GM12891 (cell line): ENCODE measurements around the gene ZNF532.

Experiments
- POLR2A ChIP-seq: IDR thresholded peaks from 2 replicates; pipeline ENCODE4 v1.6.1; 2011; ENCODE audit warnings: low read depth, low read length, control low read depth
- SPI1 ChIP-seq: IDR thresholded peaks from 2 replicates; pipeline ENCODE4 v1.6.1; 2011; ENCODE audit warnings: low read depth, low read length, control low read depth
- TAF1 ChIP-seq: IDR thresholded peaks from 2 replicates; pipeline ENCODE4 v1.6.1; 2011; ENCODE audit warnings: low read depth, low read length, control low read depth

- TF ChIP-seq TAF1 = no peak
- TF ChIP-seq POLR2A = no peak
- TF ChIP-seq SPI1 = no peak
Observed at GRCh38 chr18:58928386-58928785, 63.7 kb downstream of the ZNF532 start.
